Hematopoietic multipotent progenitor cell treated with erythropoietin and hydrocortisone succinate and interleukin-3 and kit ligand, for 6 days (in vitro differentiated cells): ENCODE measurements around the gene SCAMP2.

ENCODE experiments used
- DNase-seq: peaks from one replicate; pipeline ENCODE4 v3.0.0-alpha.2; 2015

The SCAMP2 gene

GRCh38 chr15:74837482-74838136 lies 35.6 kb downstream of the SCAMP2 start:
- DNase-seq: peak; percentile 47

DNA sequence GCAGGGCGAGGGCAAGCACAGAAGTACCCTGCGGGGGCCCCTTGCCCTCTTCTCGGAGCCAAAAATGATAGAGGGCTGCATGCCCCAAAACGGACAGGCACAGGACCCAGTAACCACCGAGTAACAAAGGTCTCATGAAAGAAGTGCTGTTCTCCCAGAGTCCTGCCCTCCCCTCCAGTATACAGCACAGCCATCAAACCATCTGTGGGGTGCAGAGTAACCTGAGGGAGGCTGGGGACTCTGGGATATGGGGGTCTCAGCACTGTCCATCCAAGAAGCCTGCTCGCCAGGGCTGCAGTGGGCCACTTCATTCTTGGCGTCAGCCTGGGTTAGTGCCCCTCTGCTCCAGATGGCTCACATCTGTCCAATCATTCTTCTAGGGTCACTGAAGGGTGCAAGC lies 36.3 kb downstream of the SCAMP2 start:
- DNase-seq: no peak

- DNase-seq: peak; percentile 73
These were observed 37.8 kb downstream of the SCAMP2 start for GRCh38 chr15:74835312-74835823.

- no peak for DNase-seq
These were observed 39.6 kb downstream of the SCAMP2 start for GRCh38 chr15:74833376-74834107.

- no peak for DNase-seq
These were observed 40.3 kb downstream of the SCAMP2 start for GRCh38 chr15:74832826-74833225.

DNA sequence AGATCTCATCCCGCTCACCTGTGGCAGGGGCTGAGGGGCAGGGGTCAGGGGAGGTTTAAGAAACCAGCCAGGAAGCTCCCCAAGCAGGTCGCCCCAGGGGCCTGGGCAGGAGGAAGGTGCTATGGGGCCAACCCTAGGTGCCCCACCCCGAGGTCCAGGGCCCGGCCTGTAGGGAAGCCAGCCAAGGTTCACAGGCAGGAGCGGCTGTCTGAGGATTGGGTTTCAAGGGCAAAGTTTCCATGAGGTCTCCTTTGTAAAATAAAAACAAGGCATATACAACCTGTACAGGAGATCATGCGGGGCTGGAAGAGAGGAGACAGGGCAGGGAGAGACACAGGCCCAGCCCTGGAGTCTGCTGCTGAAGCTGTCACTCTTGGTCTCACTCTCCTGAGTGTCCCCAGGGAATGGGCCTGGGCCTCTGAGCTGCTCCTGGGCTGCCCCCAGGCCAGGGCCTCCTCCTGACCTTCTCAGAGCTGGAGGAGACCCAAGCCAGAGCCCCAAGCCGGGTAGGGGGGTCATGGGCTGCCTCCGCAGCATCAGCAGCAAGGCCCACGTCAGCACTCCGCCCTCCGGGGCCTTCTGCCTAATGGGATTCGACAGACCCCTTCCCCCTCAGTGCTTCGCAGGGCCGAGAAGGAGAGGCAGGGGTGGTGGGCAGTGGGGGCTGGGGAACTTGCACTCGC lies 41.2 kb downstream of the SCAMP2 start:
- no peak for DNase-seq

DNA sequence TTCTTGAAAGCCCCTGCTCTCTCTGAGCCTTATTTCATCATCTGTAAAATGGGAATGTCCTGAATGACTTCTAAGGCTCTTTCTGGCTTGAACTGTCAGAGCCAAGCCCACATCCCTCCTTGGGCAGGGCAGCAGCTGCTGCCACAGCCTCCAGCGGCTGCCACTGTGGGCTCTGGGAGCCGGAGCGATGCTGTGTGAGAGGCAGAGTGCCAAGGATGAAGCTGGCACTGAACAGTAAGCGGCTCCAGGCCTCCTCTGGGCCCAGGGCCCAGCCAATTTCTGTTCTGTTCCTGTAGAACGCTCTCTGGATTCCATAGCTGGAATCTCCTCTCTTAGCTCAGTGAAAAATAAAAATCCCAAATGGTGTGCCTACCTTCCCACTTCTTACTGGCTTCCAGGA lies 42.3 kb downstream of the SCAMP2 start:
- DNase-seq: no peak

DNA sequence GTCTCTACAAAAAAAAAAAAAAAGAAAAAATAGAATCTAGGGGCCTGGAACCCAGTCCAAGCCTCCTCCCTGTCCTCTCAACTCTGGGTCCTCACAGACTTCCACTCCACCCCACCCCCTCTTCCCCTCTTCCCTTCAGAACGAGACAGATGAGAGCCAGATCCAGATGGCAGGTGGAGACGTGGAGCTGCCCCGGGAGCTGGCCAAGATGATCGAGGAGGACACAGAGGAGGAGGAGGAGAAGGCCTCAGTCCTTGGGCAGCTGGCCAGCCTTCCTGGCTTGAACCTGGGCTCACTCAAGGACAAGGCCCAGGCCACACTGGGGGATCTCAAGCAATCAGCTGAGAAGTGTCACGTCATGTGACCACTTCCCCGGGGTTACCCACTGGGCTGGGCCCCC lies 43.2 kb downstream of the SCAMP2 start:
- no peak for DNase-seq

- no peak for DNase-seq
These were observed 43.7 kb downstream of the SCAMP2 start for GRCh38 chr15:74829486-74829885.

DNA sequence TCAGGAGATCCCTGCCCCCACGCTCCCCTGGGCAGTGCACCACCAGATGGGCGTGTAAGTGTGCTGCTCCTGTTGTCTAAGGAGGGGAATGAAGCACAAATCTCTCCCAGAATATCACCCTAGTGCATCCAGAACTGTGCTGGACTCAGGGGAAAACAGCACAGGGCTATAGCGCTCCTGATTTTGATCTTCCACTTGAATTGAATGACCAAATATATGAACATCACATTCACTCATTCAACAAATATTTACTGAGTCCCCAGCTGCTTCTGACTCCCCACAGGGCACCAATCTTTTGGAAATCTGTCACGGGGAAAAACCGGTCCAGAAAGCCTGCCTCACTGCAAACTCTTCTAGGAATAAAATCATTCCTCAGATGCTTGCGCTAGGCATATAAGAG lies 44.3 kb downstream of the SCAMP2 start:
- DNase-seq: no peak

GRCh38 chr15:74827614-74828013 lies 45.6 kb downstream of the SCAMP2 start:
- no peak for DNase-seq

DNA sequence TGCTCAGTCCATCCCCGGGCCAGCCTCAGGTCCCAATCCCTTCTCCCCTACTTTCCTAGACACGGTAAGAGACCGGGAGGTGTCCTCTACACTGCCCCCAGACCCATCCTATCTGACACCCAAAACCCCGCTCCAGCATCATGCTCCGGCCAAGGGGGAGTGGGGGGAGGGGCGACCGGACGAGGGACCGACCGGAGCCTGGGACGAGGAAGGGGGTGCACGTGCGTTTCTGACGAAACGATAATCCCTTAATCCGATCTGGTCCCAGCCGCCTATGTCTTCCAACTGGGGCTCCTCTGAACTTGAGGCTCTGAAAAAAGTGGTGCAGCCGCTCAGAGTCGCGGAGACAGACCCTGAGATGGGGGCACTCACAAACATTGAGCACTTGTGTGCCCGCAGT lies 46.2 kb downstream of the SCAMP2 start:
- DNase-seq: no peak

GRCh38 chr15:74826364-74826819 lies 46.8 kb downstream of the SCAMP2 start, which contains the start of gene CPLX3:
Gene CPLX3, plus strand, starts transcription at chr15:74826627. Its CDS starts 77 bp downstream, at chr15:74826704.
- DNase-seq: peak; percentile 43

DNA sequence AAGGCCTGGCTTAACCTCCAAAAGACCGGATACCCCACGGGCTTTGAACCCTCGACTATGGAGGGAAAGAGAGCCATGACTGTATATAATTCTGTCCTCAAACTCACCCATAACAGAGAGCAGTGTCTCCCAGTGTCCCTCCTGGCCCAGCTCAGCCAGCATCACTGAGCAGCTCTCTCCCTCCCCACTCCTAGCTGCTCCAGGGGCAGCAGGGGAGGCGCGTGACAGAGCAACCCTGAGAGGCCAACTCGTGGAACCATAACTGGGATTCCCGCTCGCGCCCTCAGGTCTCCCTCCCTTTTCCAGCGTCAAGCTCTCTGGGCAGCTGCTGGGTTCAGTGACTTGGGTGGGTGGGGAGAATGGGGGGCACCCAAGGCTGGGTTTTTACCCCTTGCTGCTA lies 47.3 kb downstream of the SCAMP2 start:
- DNase-seq: no peak

GRCh38 chr15:74824976-74825375 lies 48.2 kb downstream of the SCAMP2 start:
- DNase-seq: no peak

GRCh38 chr15:74823324-74823723 lies 49.8 kb downstream of the SCAMP2 start:
- DNase-seq: no peak

GRCh38 chr15:74822233-74822632 lies 50.9 kb downstream of the SCAMP2 start:
- no peak for DNase-seq

DNA sequence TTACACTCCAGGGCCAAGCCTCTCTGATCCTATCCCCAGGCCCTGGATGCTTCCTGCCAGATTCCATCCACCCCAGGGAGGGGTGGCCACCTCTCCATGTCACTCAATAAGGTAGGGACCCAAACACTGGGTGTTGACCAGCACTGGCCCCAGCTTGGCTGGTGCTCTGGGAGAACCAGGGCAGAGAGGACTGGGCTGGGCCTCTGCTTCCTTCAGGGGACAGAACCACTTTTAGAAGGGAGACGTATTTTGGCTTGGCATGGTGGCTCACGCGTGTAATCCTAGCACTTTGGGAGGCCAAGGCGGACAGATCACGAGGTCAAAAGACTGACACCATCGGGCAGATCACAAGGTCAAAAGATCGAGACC lies 51.4 kb downstream of the SCAMP2 start:
- DNase-seq: no peak

DNA sequence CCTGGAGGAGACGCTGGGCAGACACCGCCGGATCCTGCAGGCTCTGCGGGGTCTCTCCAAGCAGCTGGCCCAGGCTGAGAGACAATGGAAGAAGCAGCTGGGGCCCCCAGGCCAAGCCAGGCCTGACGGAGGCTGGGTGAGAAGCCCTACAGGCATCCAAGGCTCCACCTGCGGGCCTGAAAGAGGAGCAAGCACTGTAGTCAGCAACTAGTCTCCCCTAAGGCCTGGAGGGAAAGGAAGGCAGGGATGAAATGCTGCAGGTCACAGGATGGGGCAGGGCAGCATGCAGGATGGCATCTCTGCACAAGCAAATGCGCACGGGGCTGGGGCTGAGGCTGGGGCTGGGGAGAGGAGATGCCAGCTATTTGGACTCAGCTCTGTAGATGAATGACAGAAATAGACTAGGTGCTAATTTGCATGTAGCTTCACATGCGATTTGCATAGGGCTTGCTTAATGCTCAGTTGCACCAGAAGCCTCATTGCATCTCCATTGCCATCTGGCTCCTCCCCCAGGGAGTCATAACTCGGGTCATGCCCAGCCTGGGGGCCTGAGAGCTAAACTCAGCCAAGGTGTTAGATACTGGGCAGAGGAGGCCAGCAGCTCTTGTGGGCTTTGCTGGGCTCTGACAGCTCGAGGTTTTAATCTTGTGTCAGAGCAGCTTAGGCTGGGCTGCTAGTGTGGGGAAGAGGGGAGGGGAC lies 51.9 kb downstream of the SCAMP2 start:
- DNase-seq: no peak

GRCh38 chr15:74820056-74820455 lies 53.1 kb downstream of the SCAMP2 start:
- DNase-seq: no peak

- no peak for DNase-seq
These were observed 55.8 kb downstream of the SCAMP2 start for GRCh38 chr15:74817370-74817737.

DNA sequence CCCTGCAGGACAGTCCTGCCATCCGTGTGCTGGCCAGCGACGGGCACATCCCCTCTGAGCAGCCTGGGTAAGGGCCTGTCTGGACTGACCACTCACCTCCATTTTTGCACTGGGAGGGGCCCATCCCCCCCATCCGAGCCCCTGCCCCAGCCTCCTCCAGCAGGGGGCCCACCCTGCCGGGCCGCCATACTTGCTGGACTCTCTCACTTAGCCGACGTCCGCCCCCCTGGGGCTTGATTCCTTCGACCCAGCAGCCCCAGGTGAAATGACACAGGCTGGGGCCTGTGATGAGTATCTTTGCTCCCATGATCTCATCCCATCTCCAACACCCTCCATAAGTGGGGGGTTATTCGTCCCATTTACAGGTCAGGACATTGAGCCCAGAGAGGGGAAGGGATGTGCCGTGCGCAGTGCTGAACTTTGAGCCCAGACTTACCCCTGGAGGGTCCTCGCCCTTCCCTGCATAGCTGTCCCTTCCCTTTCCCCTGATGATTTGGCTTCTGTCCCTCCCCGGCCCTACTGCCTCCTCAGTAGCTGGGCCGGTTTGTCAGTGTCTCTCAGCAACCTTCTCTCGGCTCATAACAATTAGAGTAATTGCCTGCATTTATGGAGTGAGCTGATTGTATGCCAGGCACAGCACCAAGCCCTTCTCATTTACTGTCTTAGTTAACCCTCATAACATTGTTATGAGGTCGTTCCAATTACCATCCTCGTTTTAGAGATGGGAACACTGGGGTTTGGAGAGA lies 56.4 kb downstream of the SCAMP2 start:
- DNase-seq: no peak
